NAMALWA (cell line): Measurements from ENCODE around the gene FASTK.

Source experiments
- DNase-seq: peaks from one replicate; pipeline ENCODE4 v3.0.0-alpha.2; 2015; ENCODE audit warnings: low spot score

The FASTK gene

GRCh38 chr7:151118108-151119054 is 37.8 kb upstream of the FASTK start:
- no peak for DNase-seq

GRCh38 chr7:151117565-151117964 is 37.0 kb upstream of the FASTK start:
- no peak for DNase-seq

- no peak for DNase-seq
Observed at GRCh38 chr7:151116603-151117440, 36.2 kb upstream of the FASTK start.

GRCh38 chr7:151115836-151116418 is 35.3 kb upstream of the FASTK start:
- DNase-seq = no peak

GRCh38 chr7:151115121-151115835 is 34.7 kb upstream of the FASTK start:
- no peak for DNase-seq

- DNase-seq = no peak
Observed at GRCh38 chr7:151114151-151115090, 33.8 kb upstream of the FASTK start.

- DNase-seq = no peak
Observed at GRCh38 chr7:151113344-151114150, 32.9 kb upstream of the FASTK start.

GRCh38 chr7:151110941-151111645 is 30.5 kb upstream of the FASTK start:
- peak; percentile 86 for DNase-seq

GRCh38 chr7:151110236-151110940 is 29.8 kb upstream of the FASTK start:
- no peak for DNase-seq

- no peak for DNase-seq
Observed at GRCh38 chr7:151109094-151110048, 28.8 kb upstream of the FASTK start.

GRCh38 chr7:151107882-151108281 is 27.3 kb upstream of the FASTK start:
- DNase-seq = no peak

- no peak for DNase-seq
Observed at GRCh38 chr7:151104411-151105235, 24.0 kb upstream of the FASTK start.

- no peak for DNase-seq
Observed at GRCh38 chr7:151103973-151104372, 23.4 kb upstream of the FASTK start.

- no peak for DNase-seq
Observed at GRCh38 chr7:151102991-151103390, 22.4 kb upstream of the FASTK start.

- no peak for DNase-seq
Observed at GRCh38 chr7:151101621-151102396, 21.2 kb upstream of the FASTK start.

- no peak for DNase-seq
Observed at GRCh38 chr7:151100921-151101320, 20.3 kb upstream of the FASTK start.
